GM19023 (cell line): ENCODE measurements around the gene EIF4G3.

Experiments used
- ATAC-seq: cut with Tn5 transposase; IDR thresholded peaks from one replicate; pipeline ENCODE4 v1.9.1; 2021; ENCODE audit warnings: mild to moderate bottlenecking, moderate library complexity; ENCODE audit not compliant: unreplicated experiment

EIF4G3 gene

GRCh38 chr1:20775700-20776099 lies 401.0 kb downstream of the EIF4G3 start:
- ATAC-seq, result no peak

GRCh38 chr1:20771780-20772179 lies 404.9 kb downstream of the EIF4G3 start:
- ATAC-seq, result no peak

- ATAC-seq, result no peak
Measured at GRCh38 chr1:20770314-20771087, 406.2 kb downstream of the EIF4G3 start.

- no peak for ATAC-seq
Measured at GRCh38 chr1:20767271-20767670, 409.4 kb downstream of the EIF4G3 start.

- ATAC-seq, result no peak
Measured at GRCh38 chr1:20763417-20763816, 413.3 kb downstream of the EIF4G3 start.

- no peak for ATAC-seq
Measured at GRCh38 chr1:20760322-20760721, 416.4 kb downstream of the EIF4G3 start.
